HG03460 (cell line): ENCODE measurements around the gene ASCL1.

ENCODE experiments used
- ATAC-seq: cut with Tn5 transposase; IDR thresholded peaks from one replicate; pipeline ENCODE4 v1.9.1; 2021; ENCODE audit not compliant: unreplicated experiment

Gene ASCL1

DNA sequence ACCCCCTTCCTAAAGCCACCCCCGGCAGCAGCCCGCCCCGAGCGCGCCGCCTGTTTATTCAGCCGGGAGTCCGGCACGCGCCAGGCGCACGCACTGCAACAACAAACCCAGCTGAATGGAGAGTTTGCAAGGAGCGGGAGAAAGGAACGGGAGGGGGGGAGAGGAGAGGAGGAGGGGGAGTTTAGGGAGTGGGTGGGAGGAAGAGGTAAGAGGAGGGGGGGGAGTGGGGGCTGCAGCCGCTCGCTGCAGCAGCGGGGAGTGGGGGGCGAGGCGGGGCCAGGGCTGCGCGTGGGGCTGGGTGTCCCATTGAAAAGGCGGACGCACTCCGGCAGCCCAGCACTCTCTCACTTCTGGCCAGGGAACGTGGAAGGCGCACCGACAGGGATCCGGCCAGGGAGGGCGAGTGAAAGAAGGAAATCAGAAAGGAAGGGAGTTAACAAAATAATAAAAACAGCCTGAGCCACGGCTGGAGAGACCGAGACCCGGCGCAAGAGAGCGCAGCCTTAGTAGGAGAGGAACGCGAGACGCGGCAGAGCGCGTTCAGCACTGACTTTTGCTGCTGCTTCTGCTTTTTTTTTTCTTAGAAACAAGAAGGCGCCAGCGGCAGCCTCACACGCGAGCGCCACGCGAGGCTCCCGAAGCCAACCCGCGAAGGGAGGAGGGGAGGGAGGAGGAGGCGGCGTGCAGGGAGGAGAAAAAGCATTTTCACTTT lies at the start of gene ASCL1:
Gene ASCL1, plus strand, starts transcription at position 336 of the 712 bp plus-strand sequence. CDS start 571 bp downstream, outside the sequence.
- no peak for ATAC-seq

DNA sequence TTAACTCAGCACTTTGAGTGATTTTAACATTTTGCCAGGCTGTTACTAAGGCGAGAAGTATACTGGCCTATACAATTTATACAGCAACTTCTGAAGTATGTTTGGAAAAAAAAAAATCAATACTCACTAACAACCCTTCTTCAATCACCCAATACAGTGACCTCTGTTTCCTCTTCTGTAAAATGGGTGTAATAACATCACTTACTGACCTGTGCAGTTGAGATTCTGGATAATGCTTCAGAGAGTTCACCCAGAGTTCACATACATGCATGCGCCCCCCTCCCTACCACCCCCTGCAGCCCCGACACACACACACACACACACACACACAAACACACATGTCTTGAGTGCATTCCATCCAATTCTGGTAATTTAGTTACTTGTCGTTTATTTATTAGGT lies 49.6 kb upstream of the ASCL1 start:
- ATAC-seq = no peak

DNA sequence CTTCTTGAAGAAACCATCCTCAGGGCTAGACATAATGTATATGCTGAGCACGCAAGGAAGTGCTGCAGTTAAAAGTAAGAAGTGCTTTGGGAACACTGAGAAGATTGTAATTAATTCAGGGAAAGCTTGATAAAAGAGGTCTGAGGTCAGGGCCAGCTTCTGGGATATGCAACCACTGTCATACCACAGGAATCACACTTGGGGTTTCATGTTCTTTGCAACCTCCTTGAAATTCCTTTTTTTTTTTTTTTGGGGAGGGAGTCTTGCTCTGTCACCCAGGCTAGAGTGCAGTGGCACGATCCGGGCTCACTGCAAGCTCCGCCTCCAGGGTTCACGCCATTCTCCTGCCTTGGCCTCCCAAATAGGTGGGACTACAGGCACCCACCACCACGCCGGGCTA lies 47.3 kb upstream of the ASCL1 start:
- ATAC-seq = no peak

DNA sequence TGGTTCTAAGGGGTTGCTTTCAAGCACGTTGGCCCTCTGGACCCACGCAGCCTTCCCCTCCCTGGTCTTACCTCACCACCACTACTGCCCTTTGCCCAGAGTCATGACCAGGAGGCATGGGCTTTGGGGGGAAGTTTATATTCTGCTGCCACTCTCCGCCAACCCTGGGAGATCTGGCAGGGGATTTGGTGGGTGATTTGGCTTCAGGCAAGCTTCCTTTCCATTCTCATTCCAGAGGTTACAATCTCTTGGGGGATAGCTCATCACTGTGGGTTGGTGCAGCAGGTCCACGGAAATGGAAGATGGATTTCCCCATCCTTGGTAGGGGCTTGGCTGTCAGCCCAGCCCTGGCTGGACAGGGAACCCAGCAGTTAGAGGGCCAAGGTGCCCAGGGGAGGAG lies 46.7 kb upstream of the ASCL1 start:
- no peak for ATAC-seq

DNA sequence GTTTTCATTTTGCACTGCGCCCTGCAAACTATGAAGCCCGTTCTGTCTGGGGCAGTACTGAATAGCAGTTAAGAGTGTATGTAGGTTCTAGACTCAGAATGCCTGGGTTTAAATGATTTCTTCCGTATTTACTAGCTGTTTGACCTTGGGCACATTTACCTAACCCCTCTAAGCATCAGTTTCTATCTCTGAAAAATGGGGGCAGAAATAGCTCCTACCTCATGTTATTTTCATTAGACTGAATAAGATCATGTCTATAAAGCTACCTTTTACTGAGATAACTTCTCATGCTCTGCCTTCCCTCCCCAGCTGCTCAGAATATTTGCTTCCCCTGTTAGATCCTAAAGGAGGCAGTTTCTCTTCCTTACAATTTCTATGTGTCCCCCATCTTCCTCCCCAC lies 46.2 kb upstream of the ASCL1 start:
- no peak for ATAC-seq

DNA sequence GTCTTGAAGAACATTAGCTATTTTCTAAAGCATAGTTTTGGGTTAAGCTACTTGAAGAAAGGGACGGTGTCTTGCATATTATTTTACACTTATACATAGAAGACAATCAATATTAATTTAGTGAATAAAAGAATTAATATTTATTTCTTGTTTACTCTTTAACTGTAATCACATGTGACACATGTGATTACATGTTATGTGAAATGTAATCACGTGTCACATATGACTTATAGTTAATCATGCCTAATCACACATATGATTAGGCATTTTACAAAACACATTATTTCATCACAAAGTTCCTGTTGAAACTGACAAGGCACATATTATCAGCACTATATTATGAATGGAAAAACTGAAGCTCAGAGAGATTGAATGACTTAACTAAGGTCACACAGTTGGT lies 45.2 kb upstream of the ASCL1 start:
- ATAC-seq = no peak

DNA sequence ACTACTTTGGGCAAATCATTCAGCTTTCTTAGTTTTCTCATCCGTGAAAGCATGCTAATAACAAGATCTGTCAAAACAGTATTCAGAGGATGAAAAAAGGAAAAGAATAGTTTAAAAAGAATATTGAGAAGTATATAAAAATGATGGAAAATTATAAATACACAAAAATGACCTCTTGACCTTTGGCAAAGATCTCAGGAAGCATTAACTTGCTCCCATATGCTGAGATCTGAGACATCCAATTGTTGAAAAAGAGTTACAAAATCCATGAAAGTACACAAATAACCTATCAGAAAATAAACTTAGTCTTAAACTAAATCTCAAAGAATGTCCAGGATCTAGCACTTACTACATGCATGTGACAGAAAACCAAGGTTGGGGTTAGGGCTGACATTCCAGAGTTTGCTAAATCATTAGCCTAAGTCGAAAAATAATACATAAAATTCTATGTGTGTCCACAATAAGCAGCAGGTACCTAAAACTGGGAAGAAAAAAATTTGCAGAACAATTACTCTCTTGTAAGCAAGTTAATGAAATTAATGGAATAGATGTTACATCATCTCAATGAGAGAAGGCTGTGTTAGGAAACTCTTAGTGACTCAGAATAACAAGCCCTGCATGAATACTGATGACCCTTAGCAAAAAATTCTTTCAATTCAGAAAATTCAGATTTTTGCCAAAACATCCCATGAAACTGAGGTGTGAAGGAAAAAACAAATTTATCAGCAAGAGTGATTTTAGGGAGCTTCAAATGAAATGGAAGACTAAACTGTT lies 43.8 kb upstream of the ASCL1 start:
- ATAC-seq = no peak

DNA sequence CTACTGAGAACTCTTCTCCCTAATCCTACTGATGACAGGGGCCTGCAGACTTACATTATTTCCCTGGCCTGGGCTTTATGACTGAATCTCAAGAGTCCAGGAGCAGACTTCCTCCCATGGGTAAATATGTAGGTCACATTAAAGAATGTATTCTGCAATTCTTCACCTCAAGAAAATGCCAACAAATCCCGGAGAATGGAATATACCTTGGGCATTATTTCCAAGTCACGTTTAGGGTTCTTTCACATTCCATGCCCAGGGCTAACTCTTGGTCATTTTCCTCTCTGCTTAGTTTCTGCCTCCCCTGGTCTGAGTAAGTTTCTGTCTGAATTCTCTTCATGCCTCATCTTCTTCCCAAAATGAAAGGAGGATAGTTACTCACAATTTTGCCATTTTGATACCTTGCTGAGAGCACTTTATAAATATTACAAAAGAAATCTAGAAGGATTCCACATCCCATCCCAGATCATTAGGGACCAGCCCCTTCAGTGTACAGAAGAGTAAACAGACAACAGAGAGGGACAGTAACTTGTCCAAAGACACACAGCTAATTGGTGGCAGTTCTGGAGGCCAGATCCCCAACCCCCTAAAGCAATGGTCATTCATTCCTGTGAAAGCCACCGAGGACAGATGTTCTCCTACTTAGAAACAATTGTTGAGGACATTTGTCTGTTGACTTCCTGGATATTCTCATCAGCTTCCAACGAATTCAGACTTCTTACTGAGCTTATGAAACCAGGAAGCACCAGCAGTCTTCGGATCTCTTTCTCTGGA lies 41.0 kb upstream of the ASCL1 start:
- ATAC-seq = no peak

DNA sequence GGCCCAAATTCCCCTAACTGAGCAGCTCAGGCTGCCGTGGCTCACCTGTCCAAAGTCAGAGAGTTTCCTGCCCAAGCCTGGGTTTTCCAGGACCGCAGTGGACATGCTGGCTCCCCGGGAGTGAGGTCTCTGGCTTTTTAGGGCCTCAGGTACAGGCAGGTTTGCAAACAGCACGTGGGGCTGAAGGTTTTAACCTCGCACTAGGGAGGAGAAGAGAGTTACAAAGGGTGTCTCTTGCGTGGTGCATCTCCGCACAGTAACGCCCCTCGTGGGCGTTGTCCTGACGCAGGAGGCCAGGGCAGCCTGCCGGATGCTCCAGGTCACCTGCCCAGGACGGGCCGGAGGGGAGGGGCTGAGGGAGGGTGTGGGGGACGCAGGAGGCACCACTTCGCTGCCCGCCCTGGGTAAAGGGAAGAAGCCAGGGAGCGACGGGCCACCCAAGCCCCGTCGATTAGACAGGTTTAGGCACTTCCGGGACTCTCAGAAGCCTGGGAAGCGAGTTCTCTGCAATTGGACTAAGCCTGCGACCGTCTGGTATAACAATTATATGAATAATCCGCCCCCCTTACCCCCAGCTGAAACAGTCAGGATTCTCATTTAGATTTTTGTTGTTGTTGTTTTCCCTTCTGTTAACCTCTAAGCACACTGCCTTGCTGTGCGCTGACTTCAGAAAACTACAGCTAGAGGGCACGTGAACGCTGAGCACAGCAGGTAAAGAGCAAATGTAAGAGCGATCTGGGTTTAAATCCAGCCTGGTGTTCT lies 40.3 kb upstream of the ASCL1 start, which contains the start of gene PAH:
Gene PAH, minus strand, starts transcription at position 219 of the 762 bp plus-strand sequence. Its CDS starts 114 bp downstream, at position 105.
- peak; percentile 74 for ATAC-seq

DNA sequence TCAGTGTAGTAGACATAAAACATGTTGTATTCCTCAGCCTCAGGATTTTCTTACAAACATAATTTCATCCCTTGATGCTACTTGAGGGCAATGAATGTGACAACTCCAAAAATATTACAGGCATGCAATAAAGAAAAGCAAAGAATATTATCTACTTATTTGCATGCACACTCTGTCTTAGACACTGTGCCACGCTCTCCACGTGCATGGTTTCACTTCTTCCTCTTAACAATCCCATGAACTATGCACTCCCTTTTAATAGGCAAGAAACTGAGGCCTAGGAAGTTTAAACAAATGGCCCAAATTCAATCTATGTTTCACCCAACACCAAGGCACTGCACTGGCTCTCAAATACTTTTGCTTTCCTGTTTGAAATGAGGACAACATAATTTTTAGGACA lies 38.6 kb upstream of the ASCL1 start:
- ATAC-seq = no peak

DNA sequence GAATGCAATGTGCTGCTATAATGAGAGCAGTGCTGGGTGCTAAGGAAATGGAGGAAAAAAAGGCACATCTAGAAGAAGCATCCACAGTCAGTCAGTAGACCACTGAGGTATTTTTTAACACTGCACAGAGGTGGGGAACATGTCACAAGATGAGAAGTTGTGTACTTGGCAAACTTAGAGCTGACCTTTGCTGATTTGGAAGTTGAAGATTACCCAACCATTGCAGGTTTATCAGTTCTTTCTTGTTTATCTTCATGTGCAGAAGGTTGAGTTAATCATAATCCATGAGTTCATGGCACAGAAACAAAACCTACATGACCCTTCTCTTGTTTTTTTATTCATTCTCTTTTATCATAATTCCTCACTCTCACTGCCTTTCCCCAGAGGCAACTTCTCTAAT lies 37.2 kb upstream of the ASCL1 start:
- no peak for ATAC-seq

DNA sequence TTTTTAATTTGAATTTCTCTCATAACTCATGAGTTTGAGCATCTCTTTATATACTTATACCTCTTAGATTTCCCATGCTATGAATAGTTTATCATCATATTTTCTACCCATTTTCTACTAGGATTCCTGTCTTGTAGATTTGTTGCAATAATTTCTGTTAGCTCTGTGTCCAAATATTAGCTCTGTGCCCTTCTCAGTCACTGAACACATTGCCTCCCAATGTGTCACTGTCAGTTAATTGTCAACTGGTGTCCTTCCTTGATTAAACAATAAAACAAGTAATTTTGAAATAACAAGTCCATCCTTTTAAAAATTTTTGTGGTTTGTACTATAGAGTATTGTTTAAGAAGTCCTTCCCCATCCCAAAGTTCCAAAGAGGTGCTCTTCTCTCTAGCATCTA lies 36.2 kb upstream of the ASCL1 start:
- ATAC-seq = no peak

DNA sequence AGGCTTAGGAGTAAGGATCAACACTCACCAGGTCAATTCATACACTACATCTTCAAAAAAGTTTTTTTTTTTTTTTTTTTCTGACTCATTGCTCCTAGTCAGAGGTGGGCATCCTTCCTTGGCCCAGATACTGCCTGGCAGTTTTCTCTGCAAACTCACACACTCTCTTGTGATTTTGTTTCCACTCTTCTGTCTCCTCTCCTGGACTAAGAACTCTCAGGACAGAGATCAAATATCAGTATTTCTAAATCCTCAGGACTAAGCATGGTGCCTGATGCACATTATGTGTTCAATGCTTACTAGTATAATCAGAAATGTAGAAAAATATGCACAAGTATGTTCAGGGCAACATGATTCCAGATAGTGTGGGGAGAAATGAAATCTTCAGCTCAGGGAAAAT lies 30.3 kb upstream of the ASCL1 start:
- ATAC-seq = no peak

DNA sequence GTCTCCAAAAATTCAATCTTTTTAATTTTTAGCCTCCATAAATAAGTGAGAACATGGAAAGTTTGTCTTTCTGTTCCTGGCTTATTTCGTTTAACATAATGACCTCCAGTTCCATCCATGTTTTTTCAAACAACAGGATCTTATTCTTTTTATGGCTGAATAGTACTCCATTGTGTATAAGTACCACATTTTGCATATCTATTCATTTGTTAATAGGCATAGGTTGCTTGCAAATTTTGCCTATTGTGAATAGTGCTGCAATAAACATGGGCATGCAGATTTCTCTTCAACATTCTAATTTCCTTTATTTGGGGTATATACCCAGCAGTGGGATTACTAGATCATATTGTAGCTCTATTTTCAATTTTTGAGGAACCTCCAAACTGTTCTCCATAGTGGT lies 24.3 kb upstream of the ASCL1 start:
- no peak for ATAC-seq

DNA sequence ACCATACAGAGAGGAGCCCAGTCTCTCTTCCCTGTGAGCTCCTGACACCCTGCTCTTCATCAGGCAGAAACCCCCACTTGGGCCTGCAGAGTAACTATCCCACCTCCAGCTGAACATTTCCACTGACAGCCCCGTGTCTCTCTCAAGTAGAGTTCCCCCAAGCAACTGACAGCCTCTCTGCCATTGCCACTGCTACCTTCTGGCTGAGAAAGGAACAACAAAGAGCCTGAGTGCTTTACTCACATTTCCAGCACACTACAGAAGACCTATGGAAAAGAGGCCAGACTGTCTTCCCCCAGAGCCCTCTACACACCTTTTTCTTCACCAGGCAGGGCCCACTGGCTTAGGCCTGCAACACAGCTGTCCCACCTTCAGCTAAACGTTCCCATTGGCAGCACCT lies 18.4 kb upstream of the ASCL1 start:
- ATAC-seq = no peak

DNA sequence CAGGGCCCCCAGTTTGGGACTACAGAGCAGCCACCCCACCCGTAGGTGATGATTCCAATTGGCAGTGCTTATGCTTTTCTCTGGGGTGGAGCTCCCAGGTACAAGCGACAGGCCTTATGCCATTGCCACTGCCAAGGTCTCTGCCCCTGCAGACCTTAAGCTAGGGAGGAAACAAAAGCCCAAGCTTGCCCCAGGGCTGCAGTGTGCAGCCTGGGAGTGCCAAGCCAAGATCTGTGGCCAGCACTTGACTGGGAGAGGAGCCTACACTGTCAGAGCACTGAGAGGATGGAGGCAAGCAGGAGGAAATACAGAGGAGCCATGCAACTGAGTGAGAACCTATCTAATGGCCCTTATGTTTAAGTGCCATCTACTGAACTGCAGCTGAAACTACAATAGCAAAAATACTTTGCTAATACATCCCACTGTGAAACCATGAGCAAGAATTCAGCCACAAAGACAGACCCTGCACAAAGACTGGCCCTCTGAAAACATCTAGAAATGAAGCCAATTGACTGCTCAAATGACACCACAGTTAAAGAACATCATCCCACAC lies 17.7 kb upstream of the ASCL1 start:
- ATAC-seq = no peak

DNA sequence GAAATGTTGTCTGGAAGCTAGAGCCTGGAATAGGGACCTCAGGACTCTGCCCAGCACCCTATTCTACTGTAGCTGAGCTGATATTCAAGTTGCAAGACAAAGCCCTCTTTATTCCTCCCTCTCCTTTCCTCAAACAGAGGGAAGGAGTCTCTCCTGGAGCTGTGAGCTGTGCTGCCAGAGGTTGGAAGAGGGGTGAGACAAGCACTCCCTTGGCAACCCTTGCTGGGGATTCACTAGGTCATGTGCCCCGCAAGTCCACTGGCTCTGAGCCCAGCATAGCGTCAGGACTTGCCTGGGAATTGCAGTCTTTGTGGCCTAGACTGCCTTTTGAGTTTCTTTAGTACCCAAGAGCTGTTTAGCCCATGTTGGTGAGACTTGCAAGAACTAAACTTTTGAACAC lies 11.4 kb upstream of the ASCL1 start:
- no peak for ATAC-seq

DNA sequence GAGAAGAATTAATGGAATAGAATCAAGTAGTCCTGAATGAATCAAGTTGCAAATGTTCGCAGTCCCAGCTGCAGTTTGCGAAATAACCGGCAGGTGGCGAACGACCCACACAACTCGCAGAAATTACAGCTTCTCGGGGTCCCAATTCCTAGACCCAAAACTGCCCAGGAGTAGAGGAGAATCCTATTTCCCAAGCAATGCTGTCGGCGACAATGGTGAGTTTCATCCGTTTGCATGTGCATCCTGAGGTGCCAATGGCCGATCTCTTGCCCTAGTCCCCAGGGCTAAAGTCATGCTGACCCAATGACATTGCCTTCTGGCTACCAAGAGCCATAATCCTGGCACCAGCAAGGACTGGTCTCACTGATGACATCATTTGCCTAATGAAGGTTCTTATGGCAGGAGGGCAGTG lies 8.5 kb upstream of the ASCL1 start:
- no peak for ATAC-seq

DNA sequence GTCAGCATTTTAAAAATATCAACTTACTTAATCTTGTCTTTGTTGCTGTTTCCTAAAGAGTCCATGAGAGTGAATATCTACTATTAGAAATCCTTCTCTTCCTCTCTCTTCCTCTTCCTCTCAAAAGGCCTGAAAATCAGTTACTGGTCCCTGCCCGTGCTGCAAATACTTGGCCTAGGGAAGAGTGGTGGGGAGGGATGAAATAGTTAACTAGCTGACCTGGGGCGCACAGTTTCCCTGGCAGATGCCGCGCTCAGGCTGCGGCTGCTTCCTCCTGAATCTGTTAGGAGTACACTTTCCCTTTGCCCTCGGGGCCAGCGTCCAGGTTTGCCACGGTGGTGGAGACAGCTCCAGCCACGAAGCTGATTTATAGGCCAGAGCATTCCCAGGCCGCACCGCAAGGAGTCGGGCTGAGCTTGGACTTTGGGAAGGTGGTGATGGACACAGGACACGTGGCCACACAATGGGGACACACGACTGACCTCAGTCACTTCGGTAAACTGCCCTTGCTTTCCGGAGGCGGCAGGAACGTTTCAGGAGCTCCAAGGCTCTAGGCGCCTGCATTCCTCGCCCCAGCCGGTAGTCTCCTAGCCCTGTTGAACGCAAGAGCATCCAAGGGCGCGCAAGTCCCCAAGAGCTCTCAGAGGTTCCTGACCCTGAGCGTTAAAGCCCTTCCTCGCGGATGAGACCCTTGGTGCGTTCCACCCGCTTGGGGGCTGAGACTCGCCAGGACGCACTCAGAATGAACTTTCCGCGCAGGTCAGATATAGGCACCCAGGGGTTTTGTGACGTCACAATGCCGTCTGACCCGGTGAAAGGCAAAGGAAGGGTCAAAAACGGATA lies 7.1 kb upstream of the ASCL1 start:
- ATAC-seq = no peak
